K562 (cell line): ENCODE data around the gene ARSK. TPM values are rescaled to one million over a fixed set of nuclear protein-coding genes. Genes with fewer than 3 reads are reported as not detected.

ENCODE experiments used
- ATF3 ChIP-seq, 2 experiments: fragments of 450-650 bp in 1 of 2; sonication (generic) in 1 of 2; formaldehyde crosslinking in 1 of 2; IDR thresholded peaks in 1 of 2; conservative IDR thresholded peaks in 1 of 2; 2 replicates each; pipeline versions ENCODE4 v1.6.1 to v1.8.1; 2016 to 2023; ENCODE audit warnings: mild to moderate bottlenecking in 2 of 2, moderate library complexity in 2 of 2, inconsistent platforms in 1 of 2, missing genetic modification reagents in 1 of 2
- CHD7 ChIP-seq: fragments of 200-600 bp; sonication (generic); IDR thresholded peaks from one replicate; pipeline ENCODE4 v1.6.1; 2012; ENCODE audit warnings: mild to moderate bottlenecking, low read depth, low read length, inconsistent platforms
- GABPB2 ChIP-seq: fragments of 250-450 bp; sonication (Bioruptor Pico); conservative IDR thresholded peaks from 2 replicates; pipeline ENCODE4 v1.5.1; 2021; ENCODE audit warnings: mild to moderate bottlenecking
- HNRNPUL1 ChIP-seq: fragments of 200-400 bp; formaldehyde crosslinking; IDR thresholded peaks from 2 replicates; pipeline ENCODE4 v1.6.1; 2017; ENCODE audit warnings: low read length
- L3MBTL2 ChIP-seq: fragments of 450-650 bp; IDR thresholded peaks from 2 replicates; pipeline ENCODE4 v1.6.1; 2016; ENCODE audit warnings: mild to moderate bottlenecking, moderate library complexity
- PKNOX1 ChIP-seq: fragments of 450-650 bp; IDR thresholded peaks from 2 replicates; pipeline ENCODE4 v1.6.1; 2016
- STAG1 ChIP-seq: sonication (generic); formaldehyde crosslinking; IDR thresholded peaks from 2 replicates; pipeline ENCODE4 v1.5.0; 2020; ENCODE audit warnings: missing genetic modification reagents, borderline replicate concordance
- TSHZ1 ChIP-seq: fragments of 250-450 bp; sonication (Bioruptor Pico); IDR thresholded peaks from 2 replicates; pipeline ENCODE4 v1.4.0; 2020; ENCODE audit warnings: mild to moderate bottlenecking, moderate library complexity
- polyA plus RNA-seq, 8 experiments: library from polyadenylated mRNA; depleted of rRNA in 4 of 8; stranded (reverse) in 5 of 8; unstranded in 3 of 8; fragments of >200 nt; fragmentation: Nextera tagmentation in 2 of 8; fragmentation: Illumina TruSeq in 1 of 8; extraction: Ambion mirVana in 2 of 8; extraction: Trizol in 1 of 8; gene quantifications; 2 replicates each; pipeline versions ENCODE4 v1.2.1 to v1.2.3, GENCODE V29; 2011 to 2014; ENCODE audit warnings: inconsistent platforms in 1 of 8, missing spikeins in 1 of 8
- total RNA-seq, 7 experiments: library from RNA; depleted of rRNA in 6 of 7; stranded (reverse); fragments of >200 nt in 6 of 7; fragmentation: Illumina TruSeq in 2 of 7; extraction: Trizol in 2 of 7; gene quantifications; 2 replicates each; pipeline versions ENCODE4 v1.2.1 to v1.2.3, GENCODE V29; 2011 to 2021; ENCODE audit warnings: low replicate concordance in 1 of 7

Gene ARSK
- total and polyA plus RNA-seq, 9 of the 15 experiments (the other 6 are each of a cell fraction or from before 2014, with no cell fraction given) = 2.7 to 9.4 (median 7.1) TPM

GRCh38 chr5:95554647-95555548 lies at the start of gene ARSK, which contains the start of gene SKIC3 (continued):
- TF ChIP-seq CHD7 = no peak
- TF ChIP-seq PKNOX1 = peak; percentile 97
- TF ChIP-seq ATF3 (IDR thresholded peaks at IDR 0.05) = 0 out of 2 replicates have a peak, but pooled peaks have one; percentile 27
- peak; percentile 42 for TF ChIP-seq ATF3 (CRISPR knock-in tag; conservative IDR thresholded peaks at IDR 0.05)
- no peak for TF ChIP-seq GABPB2 (CRISPR knock-in tag)
- TF ChIP-seq STAG1 (CRISPR knock-in tag) = no peak
- TF ChIP-seq HNRNPUL1 = no peak
- TF ChIP-seq L3MBTL2 = peak; percentile 94
- TF ChIP-seq TSHZ1 (CRISPR knock-in tag) = 0 out of 2 replicates have a peak, but pooled peaks have one; percentile 37
